Subcutaneous abdominal adipose tissue (tissue), 5 donors: ENCODE data around the gene KCNJ10.
A peak's percentile ranks its signal among the peaks of the same experiment; 100 is the strongest.

ENCODE experiments used
- H3K27ac ChIP-seq: one replicate; pipeline ENCODE4 v1.7.0; 2013; ENCODE audit warnings: low read depth, mild to moderate bottlenecking, inconsistent platforms, low read length, moderate library complexity
- H3K27me3 ChIP-seq, 5 donors: one replicate each; pipeline ENCODE4 v1.7.0; 2013; ENCODE audit warnings: low read length in 5 of 5, inconsistent platforms in 1 of 5; ENCODE audit not compliant: control insufficient read depth in 5 of 5, insufficient read depth in 4 of 5
- H3K36me3 ChIP-seq, 5 donors: one replicate each; pipeline ENCODE4 v1.7.0; 2013; ENCODE audit warnings: low read length in 5 of 5; ENCODE audit not compliant: control insufficient read depth in 5 of 5, insufficient read depth in 5 of 5
- H3K4me1 ChIP-seq, 5 donors: one replicate each; pipeline ENCODE4 v1.7.0; 2013; ENCODE audit warnings: low read length in 5 of 5, mild to moderate bottlenecking in 3 of 5, moderate library complexity in 1 of 5; ENCODE audit not compliant: control insufficient read depth in 5 of 5, insufficient read depth in 5 of 5
- H3K4me3 ChIP-seq, 5 donors: one replicate each; pipeline ENCODE4 v1.7.0; 2013; ENCODE audit warnings: low read length in 5 of 5, low read depth in 1 of 5
- H3K9ac ChIP-seq, 5 donors: one replicate each; pipeline ENCODE4 v1.7.0; 2013; ENCODE audit warnings: low read length in 5 of 5, mild to moderate bottlenecking in 4 of 5, moderate library complexity in 3 of 5
- H3K9me3 ChIP-seq, 5 donors: one replicate each; pipeline ENCODE4 v1.7.0; 2013; ENCODE audit warnings: low read length in 5 of 5; ENCODE audit not compliant: control insufficient read depth in 5 of 5
- donor health status: healthy.
- donor health status: healthy.
- donor health status: healthy.
- donor health status: healthy.
- donor health status: healthy.

Gene KCNJ10

DNA sequence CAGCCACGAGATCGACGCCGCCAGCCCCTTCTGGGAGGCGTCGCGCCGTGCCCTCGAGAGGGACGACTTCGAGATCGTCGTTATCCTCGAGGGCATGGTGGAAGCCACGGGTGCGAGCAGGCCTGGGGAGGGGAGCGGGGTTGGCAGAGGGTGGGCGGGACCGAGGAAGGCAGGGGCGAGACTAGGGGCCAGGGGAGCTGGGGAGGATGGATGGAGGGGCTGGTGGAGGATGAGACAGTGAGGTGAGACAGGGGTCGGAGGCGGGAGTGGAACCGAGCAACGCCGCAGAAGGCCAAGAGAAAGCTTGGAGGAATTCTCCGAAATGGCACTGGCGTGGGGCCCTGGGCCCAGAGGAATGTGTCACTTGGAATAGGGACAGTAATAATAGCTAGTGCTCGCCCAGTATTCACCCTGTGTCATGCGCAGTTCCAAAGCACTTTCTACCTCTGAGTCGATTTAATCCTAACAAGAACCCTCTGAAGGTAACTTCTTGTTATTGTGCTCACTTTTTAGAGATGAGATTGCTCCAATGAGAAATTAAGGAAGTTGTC is 14.9 kb upstream of the KCNJ10 start:
- Histone ChIP-seq H3K4me3 (no peak overlapping the region), H3K36me3 (peaks cover 4 to 28% (median 15%) of the 10 kb centered on the region in 5 donors), H3K9ac (no peak overlapping the region), H3K9me3 (no peaks in the 10 kb centered on the region), H3K27me3 (peaks cover 33 to 42% (median 37%) of the 10 kb centered on the region in 5 donors), H3K27ac (no peak overlapping the region), H3K4me1 (peaks cover 0 to 12% (median 5%) of the 10 kb centered on the region in 5 donors)

GRCh38 chr1:160083968-160084770 is 14.2 kb upstream of the KCNJ10 start:
- H3K27me3 ChIP-seq, result peaks cover 33 to 43% (median 41%) of the 10 kb centered on the region in 5 donors
- H3K9ac ChIP-seq, result peak overlapping the region in 1 of 5 donors; percentile 22
- H3K4me3 ChIP-seq, result peak overlapping the region in 4 of 5 donors; percentile 41 to 63 (median 58)
- no peak overlapping the region for H3K27ac ChIP-seq
- no peaks in the 10 kb centered on the region for H3K9me3 ChIP-seq
- H3K36me3 ChIP-seq, result peaks cover 4 to 23% (median 15%) of the 10 kb centered on the region in 5 donors
- H3K4me1 ChIP-seq, result peaks cover 0 to 12% (median 5%) of the 10 kb centered on the region in 5 donors

DNA sequence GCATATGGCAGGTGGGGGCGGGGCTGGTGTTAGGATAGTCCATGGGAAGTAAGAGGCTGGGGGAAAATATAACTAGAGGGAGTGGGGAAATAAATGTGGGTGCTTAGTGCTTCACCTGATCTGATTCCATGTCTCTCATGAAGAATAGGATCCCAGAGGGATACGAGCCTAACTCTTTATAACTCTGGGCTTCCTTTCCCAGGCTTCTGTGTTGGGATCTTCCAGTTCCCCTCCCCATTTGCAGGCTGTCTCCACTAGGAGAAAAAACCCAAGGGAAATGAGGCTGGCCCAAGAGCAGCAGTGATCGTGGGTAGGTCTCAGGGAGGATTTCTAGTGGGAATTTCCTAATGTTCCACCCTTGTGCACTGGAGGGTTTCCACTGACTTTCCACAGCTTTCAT is 13.0 kb upstream of the KCNJ10 start:
- Histone ChIP-seq H3K4me3 (no peak overlapping the region), H3K9me3 (no peaks in the 10 kb centered on the region), H3K4me1 (peaks cover 0 to 12% (median 5%) of the 10 kb centered on the region in 5 donors), H3K36me3 (peaks cover 0 to 11% (median 4%) of the 10 kb centered on the region in 5 donors), H3K9ac (no peak overlapping the region), H3K27me3 (peaks cover 33 to 49% (median 46%) of the 10 kb centered on the region in 5 donors), H3K27ac (no peak overlapping the region)

- H3K36me3 ChIP-seq, result peaks cover 0 to 8% (median 4%) of the 10 kb centered on the region in 5 donors
- no peak overlapping the region for H3K9ac ChIP-seq
- H3K4me1 ChIP-seq, result peaks cover 0 to 12% (median 5%) of the 10 kb centered on the region in 5 donors
- H3K9me3 ChIP-seq, result no peaks in the 10 kb centered on the region
- H3K27ac ChIP-seq, result no peak overlapping the region
- no peak overlapping the region for H3K4me3 ChIP-seq
- H3K27me3 ChIP-seq, result peaks cover 33 to 49% (median 46%) of the 10 kb centered on the region in 5 donors
Observed at GRCh38 chr1:160082487-160082886, 12.5 kb upstream of the KCNJ10 start.

DNA sequence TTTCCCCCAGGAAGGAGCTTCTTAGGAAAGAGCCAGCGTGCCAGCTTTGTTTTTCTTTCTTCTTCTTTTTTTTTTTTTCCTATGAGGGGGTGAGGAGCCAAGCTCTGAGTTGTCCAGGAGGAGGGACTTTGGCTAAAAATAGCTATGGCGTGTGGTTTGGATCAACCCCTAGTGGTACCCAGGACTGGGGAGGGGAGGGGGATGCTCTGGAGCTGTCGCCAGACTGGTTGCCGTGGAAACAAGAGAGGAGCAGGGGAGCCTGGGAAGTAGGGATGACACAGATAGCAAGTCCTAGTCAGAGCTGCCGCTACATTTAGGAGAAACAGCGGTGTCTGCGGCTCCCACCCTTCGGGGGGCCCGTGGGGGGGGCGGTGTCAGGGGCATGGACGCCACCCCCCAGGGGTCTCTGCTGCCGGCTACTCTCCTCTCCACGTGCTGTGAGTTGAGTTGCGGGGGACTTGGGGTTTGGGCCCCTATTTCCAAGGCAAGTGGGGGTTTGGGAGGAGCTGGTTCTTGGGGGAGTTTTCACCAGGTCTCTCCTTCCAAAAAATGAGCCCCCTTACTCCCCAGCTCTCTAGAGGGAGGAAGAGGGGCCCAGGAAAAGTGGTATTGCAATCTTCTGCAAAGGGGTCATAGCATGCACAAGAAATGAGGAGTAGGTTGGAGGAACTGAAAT is 11.4 kb upstream of the KCNJ10 start, which contains the start of gene KCNJ9:
KCNJ9 (plus strand) TSS at position 278 of the 676 bp plus-strand sequence. CDS start 2,493 bp downstream, outside the sequence.
- no peaks in the 10 kb centered on the region for H3K9me3 ChIP-seq
- H3K4me3 ChIP-seq, result no peak within 1 kb of the TSS
- H3K9ac ChIP-seq, result no peak within 1 kb of the TSS
- H3K27me3 ChIP-seq, result peaks cover 33 to 51% (median 46%) of the 10 kb centered on the region in 5 donors
- H3K27ac ChIP-seq, result no peak within 1 kb of the TSS
- H3K36me3 ChIP-seq, result no peaks in the 10 kb centered on the region
- peaks cover 0 to 14% (median 5%) of the 10 kb centered on the region in 5 donors for H3K4me1 ChIP-seq

GRCh38 chr1:160080381-160081100 is 10.6 kb upstream of the KCNJ10 start:
- Histone ChIP-seq H3K9ac (no peak overlapping the region), H3K27me3 (peaks cover 33 to 51% (median 46%) of the 10 kb centered on the region in 5 donors), H3K4me3 (no peak overlapping the region)

GRCh38 chr1:160079448-160079847 is 9.5 kb upstream of the KCNJ10 start:
- H3K27ac ChIP-seq, result no peak overlapping the region
- no peak overlapping the region for H3K4me3 ChIP-seq
- no peaks in the 10 kb centered on the region for H3K36me3 ChIP-seq
- peaks cover 0 to 11% (median 5%) of the 10 kb centered on the region in 5 donors for H3K4me1 ChIP-seq
- H3K9me3 ChIP-seq, result no peaks in the 10 kb centered on the region
- peaks cover 33 to 51% (median 46%) of the 10 kb centered on the region in 5 donors for H3K27me3 ChIP-seq
- no peak overlapping the region for H3K9ac ChIP-seq

More at GRCh38 chr1:160080381-160081100, 10.6 kb upstream of the KCNJ10 start:
- Histone ChIP-seq H3K27ac (no peak overlapping the region), H3K9me3 (no peaks in the 10 kb centered on the region), H3K4me1 (peaks cover 0 to 11% (median 5%) of the 10 kb centered on the region in 5 donors), H3K36me3 (no peaks in the 10 kb centered on the region)

DNA sequence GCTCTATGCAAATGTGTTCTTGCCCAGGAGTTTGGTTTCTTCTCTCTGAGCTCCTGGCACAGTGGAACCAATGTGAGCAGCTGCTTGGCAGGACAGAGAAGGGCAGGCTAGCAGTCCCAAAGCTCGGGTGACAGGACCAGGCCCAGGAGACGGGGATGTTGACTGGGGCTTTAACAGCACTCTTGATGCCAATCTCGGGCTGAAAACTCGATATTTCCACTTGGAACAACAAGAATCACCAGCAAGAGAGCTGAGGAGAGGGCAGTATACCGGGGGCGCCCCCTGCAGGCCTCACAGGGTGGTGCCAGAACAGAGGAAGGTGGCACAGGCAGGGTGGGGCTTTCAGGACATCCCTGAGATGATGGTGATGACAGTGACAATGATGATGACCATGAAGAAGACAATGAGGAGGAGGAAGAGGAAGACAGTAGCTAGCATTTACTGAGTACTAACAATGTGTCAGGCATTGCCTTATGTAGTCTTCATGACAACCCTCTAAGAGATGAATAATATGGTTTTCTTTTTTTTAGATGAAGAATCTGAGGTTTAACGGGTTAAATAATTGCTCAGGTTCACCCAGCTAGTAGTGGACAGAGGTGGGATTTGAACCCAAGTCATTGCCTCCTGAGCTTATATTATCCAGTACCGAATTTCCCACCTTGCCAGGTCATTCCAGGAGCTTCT is 8.7 kb upstream of the KCNJ10 start:
- Histone ChIP-seq H3K36me3 (no peaks in the 10 kb centered on the region), H3K4me1 (peaks cover 0 to 4% (median 0%) of the 10 kb centered on the region in 5 donors), H3K9me3 (no peaks in the 10 kb centered on the region), H3K27ac (no peak overlapping the region), H3K9ac (no peak overlapping the region), H3K27me3 (peaks cover 29 to 47% (median 39%) of the 10 kb centered on the region in 5 donors), H3K4me3 (no peak overlapping the region)

- H3K36me3 ChIP-seq, result no peaks in the 10 kb centered on the region
- H3K9me3 ChIP-seq, result no peaks in the 10 kb centered on the region
- H3K4me1 ChIP-seq, result peaks cover 0 to 2% (median 0%) of the 10 kb centered on the region in 5 donors
- H3K9ac ChIP-seq, result no peak overlapping the region
- no peak overlapping the region for H3K27ac ChIP-seq
- no peak overlapping the region for H3K4me3 ChIP-seq
- H3K27me3 ChIP-seq, result peaks cover 21 to 37% (median 28%) of the 10 kb centered on the region in 5 donors
Observed at GRCh38 chr1:160077486-160077885, 7.5 kb upstream of the KCNJ10 start.
